IPS-18a (cell line): ENCODE data around the gene ACO2.
A peak's percentile ranks its signal among the peaks of the same experiment; 100 is the strongest.

Experiments
- H3K27ac ChIP-seq: one replicate; pipeline ENCODE4 v1.5.1; 2013; ENCODE audit warnings: low read length
- H3K27me3 ChIP-seq: one replicate; pipeline ENCODE4 v1.6.1; 2013; ENCODE audit warnings: mild to moderate bottlenecking, low read length; ENCODE audit not compliant: control insufficient read depth, insufficient read depth
- H3K36me3 ChIP-seq: one replicate; pipeline ENCODE4 v1.6.1; 2013; ENCODE audit warnings: low read depth, low read length; ENCODE audit not compliant: control insufficient read depth
- H3K4me1 ChIP-seq: one replicate; pipeline ENCODE4 v1.6.1; 2013; ENCODE audit warnings: low read depth, low read length; ENCODE audit not compliant: control insufficient read depth
- H3K4me3 ChIP-seq: one replicate; pipeline ENCODE4 v1.5.1; 2013; ENCODE audit warnings: low read length
- H3K9ac ChIP-seq: one replicate; pipeline ENCODE4 v1.6.1; 2013; ENCODE audit warnings: mild to moderate bottlenecking, low read length, moderate library complexity
- H3K9me3 ChIP-seq: one replicate; pipeline ENCODE4 v1.6.1; 2013; ENCODE audit warnings: low read depth, low read length; ENCODE audit not compliant: control insufficient read depth

The ACO2 gene

DNA sequence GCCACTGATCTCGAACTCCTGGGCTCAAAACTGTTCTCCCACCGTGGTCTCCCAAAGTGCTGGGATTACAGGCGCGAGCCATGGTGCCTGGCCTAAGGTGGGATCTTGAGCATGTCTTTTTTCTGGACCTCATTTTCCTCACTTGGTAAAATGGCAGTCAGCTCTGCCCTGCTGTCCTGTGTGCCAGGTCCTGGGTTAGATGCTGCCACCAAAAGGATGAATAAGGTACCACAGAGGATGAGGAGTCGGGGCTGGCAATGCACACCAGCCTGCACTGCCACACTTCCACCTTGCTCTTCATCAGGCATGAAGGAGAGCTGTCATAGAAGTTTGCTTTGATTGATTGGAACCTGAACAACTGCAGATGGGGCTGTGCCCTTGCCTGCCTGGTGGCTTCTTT, 32.3 kb downstream of the ACO2 start:
- H3K9me3 ChIP-seq, result no peaks in the 10 kb centered on the region
- H3K27me3 ChIP-seq, result no peaks in the 10 kb centered on the region
- H3K36me3 ChIP-seq, result peaks cover 22% of the 10 kb centered on the region
- no peak overlapping the region for H3K27ac ChIP-seq
- H3K4me1 ChIP-seq, result no peaks in the 10 kb centered on the region
- H3K4me3 ChIP-seq, result no peak overlapping the region
- no peak overlapping the region for H3K9ac ChIP-seq

DNA sequence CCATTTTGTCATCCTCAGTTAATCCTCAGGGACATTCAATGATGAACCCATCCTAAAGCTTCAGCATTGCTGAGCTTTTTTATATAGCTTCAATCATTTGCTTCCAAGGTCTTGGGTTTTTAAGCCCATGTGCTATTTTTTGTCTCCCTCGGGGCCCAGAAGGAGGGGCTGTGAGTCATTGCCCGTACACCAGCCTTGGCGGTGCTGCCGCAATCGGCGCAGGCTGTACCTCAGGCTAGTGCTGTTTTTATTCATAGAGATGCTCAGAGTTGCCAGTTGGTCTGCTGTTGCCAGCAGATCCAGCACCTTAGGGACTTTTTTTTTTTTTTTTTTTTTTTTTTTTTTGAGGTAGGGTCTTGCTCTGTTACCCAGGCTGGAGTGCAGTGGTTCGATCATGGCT, 35.5 kb downstream of the ACO2 start:
- Histone ChIP-seq H3K27me3 (no peaks in the 10 kb centered on the region), H3K9me3 (no peaks in the 10 kb centered on the region), H3K4me3 (no peak overlapping the region), H3K9ac (no peak overlapping the region), H3K27ac (no peak overlapping the region), H3K36me3 (peaks cover 39% of the 10 kb centered on the region), H3K4me1 (no peaks in the 10 kb centered on the region)

DNA sequence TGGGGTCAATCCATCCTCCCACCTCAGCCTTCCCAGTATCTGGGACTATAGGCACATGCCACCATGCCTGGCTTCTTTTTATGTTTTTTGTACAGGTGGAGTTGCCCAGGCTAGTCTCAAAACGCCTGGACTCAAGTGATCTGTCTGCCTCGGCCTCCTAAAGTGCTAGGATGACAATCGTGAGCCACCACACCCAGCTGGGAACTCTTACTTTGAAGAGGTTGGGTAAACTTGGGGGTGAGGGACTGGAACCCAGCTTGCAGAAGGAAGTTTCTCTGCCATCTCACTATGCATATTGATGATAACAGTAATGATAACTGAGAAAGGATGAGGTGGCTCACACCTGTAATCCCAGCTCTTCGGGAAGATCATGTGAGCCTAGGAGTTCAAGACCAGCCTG, 35.9 kb downstream of the ACO2 start:
- H3K27ac ChIP-seq, result no peak overlapping the region
- peaks cover 36% of the 10 kb centered on the region for H3K36me3 ChIP-seq
- no peak overlapping the region for H3K4me3 ChIP-seq
- no peaks in the 10 kb centered on the region for H3K27me3 ChIP-seq
- no peaks in the 10 kb centered on the region for H3K4me1 ChIP-seq
- no peak overlapping the region for H3K9ac ChIP-seq
- H3K9me3 ChIP-seq, result no peaks in the 10 kb centered on the region

DNA sequence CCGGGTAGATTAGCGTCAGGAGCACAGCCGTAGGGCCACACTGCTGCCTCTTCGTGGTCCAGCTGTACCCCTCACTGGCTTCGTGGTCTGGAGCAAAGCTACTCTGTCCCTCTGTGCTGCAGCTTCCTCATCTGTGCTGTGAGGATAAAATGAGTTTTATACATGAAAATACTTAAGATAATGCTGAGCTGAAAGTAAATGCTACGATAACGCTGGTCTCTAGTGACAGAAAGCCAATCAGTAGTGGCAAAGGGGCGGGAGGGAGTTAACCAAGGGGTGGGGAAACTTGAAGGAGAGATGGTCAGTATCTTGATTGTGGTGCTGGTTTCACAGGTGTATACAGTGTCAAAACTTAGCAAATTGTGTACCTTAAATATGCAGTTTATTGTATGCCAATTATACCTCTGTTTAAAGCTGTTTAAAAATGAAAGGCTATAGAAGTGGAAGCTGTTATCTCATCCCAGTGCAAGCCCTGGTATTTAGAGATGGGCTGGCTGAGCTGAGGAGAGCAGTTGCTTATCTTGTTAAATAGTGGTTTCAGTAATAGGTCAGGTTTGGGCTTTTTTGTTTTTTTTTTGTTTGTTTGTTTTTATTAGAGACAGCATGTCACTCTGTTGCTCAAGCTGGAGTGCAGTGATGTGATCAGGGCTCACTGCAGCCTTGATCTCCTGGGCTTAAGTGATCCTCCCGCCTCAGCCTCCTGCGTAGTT, 36.7 kb downstream of the ACO2 start:
- no peak overlapping the region for H3K4me3 ChIP-seq
- no peaks in the 10 kb centered on the region for H3K27me3 ChIP-seq
- no peak overlapping the region for H3K9ac ChIP-seq
- H3K27ac ChIP-seq, result no peak overlapping the region
- no peaks in the 10 kb centered on the region for H3K4me1 ChIP-seq
- H3K36me3 ChIP-seq, result peaks cover 38% of the 10 kb centered on the region
- H3K9me3 ChIP-seq, result no peaks in the 10 kb centered on the region

DNA sequence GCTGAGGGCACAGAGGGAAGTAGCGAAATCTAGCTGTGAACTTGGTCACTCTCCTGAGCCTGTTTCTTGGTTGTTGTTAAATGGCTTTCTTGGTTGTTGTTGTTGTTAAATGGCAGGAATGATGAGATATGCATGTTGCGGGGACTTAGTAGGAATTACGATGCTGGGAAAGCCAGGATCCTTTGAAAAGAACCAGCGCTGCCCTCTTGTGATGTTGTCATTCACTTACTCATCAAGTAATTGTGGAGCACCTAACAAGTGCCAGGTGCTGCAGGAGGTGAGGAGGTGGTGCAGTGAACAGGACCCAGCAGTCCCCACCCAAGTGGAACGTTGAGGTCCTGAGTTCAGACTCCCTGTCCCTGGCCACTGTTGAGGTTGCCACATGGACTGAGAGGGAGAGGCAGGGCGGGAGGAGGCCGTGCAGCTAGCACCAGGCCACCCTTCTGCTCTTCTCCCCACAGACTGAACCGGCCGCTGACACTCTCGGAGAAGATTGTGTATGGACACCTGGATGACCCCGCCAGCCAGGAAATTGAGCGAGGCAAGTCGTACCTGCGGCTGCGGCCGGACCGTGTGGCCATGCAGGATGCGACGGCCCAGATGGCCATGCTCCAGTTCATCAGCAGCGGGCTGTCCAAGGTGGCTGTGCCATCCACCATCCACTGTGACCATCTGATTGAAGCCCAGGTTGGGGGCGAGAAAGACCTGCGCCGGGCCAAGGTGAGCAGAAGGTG, 38.6 kb downstream of the ACO2 start:
- Histone ChIP-seq H3K27ac (no peak overlapping the region), H3K9ac (no peak overlapping the region), H3K4me3 (no peak overlapping the region), H3K4me1 (peaks cover 4% of the 10 kb centered on the region), H3K27me3 (no peaks in the 10 kb centered on the region), H3K9me3 (no peaks in the 10 kb centered on the region), H3K36me3 (peaks cover 23% of the 10 kb centered on the region)

DNA sequence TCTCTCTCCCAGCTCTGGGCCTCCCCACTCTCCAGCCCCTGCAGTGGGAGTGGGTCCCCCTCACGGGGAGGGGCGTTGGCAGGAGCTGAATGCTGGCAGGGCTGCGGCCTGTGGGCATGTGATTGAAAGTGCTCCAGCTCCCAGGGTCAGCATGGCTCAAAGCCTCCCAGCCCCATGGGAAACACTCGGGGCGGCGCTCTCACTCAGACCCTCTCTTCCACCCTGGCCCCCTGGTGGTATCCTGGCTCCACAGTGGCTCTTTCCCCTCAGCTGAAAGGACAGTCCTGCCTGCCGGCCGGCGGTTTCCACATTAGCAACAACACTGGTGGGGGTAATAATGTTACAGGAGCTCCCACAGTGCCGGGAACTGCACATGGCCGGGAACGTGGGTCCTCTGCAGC, 39.9 kb downstream of the ACO2 start:
- H3K9ac ChIP-seq, result no peak overlapping the region
- H3K4me1 ChIP-seq, result peaks cover 15% of the 10 kb centered on the region
- H3K4me3 ChIP-seq, result no peak overlapping the region
- no peak overlapping the region for H3K27ac ChIP-seq
- H3K36me3 ChIP-seq, result peaks cover 28% of the 10 kb centered on the region
- no peaks in the 10 kb centered on the region for H3K9me3 ChIP-seq
- no peaks in the 10 kb centered on the region for H3K27me3 ChIP-seq

DNA sequence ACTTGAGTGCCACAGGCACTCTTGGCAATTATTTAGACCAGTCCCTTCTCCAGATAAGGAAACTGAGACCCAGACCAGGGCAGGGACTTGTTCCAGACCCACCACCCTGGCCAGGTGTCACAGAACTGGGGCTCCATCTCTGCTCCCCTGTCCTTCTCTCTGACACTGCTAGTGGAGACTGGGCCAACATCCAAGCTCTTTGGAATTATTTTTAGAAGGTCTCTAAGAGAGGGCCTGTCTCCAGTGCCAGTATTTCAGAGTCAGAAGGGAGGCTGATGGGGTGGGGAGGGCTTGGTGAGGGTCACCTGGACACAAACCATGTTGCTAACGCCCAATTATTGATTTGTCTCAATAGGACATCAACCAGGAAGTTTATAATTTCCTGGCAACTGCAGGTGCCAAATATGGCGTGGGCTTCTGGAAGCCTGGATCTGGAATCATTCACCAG, 42.6 kb downstream of the ACO2 start:
- no peaks in the 10 kb centered on the region for H3K27me3 ChIP-seq
- H3K4me3 ChIP-seq, result no peak overlapping the region
- H3K9me3 ChIP-seq, result no peaks in the 10 kb centered on the region
- peaks cover 15% of the 10 kb centered on the region for H3K4me1 ChIP-seq
- no peak overlapping the region for H3K27ac ChIP-seq
- no peak overlapping the region for H3K9ac ChIP-seq
- peaks cover 43% of the 10 kb centered on the region for H3K36me3 ChIP-seq

DNA sequence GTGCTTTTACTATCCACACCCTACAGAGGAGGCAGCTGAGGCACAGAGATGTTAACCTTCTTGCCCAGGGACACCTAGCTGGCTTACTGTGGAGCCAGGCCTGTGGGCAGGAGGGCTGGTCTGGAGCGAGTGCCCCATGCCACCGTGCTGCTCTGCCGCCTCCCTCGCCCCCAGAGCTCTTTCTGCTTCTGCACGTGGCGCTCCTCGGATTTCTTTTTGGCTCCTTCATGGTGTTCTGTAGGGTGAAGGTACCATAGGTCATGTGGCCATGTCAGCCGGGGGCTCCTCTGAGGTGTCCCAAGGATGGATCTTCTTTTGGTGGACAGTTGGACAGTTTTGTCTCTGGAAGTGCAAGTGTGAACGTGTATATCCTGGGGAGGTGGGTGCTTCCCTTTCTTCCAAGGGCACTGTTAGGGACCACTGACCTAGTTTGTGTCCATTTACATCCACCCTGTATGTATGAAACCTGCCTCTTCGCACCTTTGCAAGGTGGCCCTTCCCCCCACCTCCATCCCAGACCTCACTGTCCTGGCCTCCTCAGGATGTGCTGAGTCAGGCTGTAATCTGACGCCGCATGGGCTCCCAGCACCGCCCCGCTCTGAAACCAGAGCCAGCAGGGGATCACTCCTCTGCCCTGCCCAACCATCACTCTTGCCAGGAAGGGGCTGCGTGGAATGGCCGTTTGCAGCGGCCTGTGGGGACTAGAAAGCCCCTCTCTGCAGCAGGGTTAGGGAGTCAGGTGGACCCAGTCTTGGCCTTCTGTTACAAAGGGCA, 43.7 kb downstream of the ACO2 start:
- no peaks in the 10 kb centered on the region for H3K27me3 ChIP-seq
- H3K27ac ChIP-seq, result peak overlapping the region; percentile 12
- peaks cover 15% of the 10 kb centered on the region for H3K4me1 ChIP-seq
- peak overlapping the region; percentile 34 for H3K9ac ChIP-seq
- peaks cover 41% of the 10 kb centered on the region for H3K36me3 ChIP-seq
- no peak overlapping the region for H3K4me3 ChIP-seq
- H3K9me3 ChIP-seq, result no peaks in the 10 kb centered on the region

DNA sequence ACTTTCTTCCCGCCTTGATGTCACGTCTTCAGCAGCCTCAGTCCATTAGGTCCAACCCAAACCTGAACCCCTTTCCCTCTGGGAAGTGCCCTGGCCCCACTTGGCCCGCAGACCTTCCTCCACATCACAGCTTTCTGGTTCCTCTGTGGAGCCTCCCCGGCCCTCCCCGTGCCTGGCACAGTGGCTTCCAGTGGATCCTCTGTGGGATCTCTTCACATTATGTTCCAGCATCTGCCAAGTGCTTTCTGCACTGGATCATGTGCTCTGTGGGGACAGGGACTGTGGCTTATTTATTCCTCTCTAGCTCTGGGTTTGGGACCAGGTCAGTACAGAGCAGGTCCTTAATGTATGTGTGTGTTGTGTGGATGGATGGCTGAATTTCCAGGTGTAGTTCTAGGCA, 44.5 kb downstream of the ACO2 start:
- Histone ChIP-seq H3K27me3 (no peaks in the 10 kb centered on the region), H3K9me3 (no peaks in the 10 kb centered on the region), H3K4me1 (peaks cover 15% of the 10 kb centered on the region), H3K36me3 (peaks cover 34% of the 10 kb centered on the region), H3K27ac (peak overlapping the region; percentile 12), H3K9ac (peak overlapping the region; percentile 34), H3K4me3 (no peak overlapping the region)

DNA sequence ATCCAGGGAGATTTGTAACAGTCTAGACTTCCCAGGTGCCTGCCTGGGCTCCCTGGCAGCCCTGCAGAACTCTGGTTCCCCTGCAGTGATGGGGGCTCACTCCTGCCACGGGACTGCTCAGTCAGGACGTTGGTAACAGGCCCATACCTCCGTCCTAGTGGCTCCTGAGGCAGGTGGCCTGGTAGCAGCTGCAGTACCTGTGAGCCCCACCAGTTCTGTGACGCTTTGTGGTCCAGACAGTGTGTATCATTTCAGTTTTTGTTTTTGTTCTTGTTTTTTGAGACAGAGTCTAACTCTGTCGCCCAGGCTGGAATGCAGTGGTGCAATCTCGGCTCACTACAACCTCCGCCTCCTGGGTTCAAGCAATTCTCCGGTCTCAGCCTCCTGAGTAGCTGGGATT, 47.5 kb downstream of the ACO2 start:
- H3K36me3 ChIP-seq, result peaks cover 23% of the 10 kb centered on the region

DNA sequence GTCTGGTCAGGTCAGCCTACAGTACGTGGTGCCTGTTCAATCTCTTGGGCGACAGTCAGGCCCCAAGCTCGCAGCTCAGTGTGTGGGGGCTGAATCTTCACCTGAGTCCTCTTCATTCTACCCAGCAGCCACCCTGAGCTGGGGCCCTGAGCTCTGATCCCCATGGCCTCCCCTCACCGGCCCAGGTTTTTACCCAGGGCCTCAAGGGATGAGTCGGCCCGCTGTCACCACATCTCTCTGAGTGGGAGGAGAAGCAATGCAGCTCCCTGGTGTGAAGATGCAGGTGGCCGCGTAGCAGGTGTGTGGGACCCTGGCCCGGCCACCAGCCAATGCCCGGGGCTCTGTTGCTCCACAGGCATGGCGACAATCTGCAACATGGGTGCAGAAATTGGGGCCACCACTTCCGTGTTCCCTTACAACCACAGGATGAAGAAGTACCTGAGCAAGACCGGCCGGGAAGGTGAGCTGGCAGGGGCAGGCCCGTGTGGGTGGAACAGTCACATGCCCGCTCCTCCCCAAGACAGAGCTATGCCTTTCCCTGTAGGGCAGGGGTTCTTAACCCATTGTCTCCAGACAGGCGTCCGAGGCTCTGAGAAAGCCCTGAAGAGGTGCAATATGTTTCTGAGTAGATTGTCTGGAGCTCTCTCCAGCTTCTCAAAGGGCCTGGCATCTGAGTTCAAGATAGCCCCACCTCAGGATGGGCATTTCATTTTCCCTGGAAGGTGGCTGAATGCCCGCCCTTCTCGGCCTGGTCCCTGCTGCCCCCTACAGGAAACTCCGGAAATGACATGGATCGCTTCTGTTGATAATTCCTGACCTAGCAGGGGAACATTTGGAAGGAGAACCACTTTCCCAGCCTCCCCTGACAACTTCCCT, 48.5 kb downstream of the ACO2 start:
- Histone ChIP-seq H3K4me3 (no peak overlapping the region), H3K4me1 (peaks cover 12% of the 10 kb centered on the region), H3K9me3 (no peaks in the 10 kb centered on the region), H3K27me3 (no peaks in the 10 kb centered on the region), H3K36me3 (peaks cover 23% of the 10 kb centered on the region), H3K9ac (no peak overlapping the region), H3K27ac (no peak overlapping the region)

More for the DNA sequence above, 47.5 kb downstream of the ACO2 start:
- Histone ChIP-seq H3K27me3 (no peaks in the 10 kb centered on the region), H3K4me3 (no peak overlapping the region), H3K27ac (no peak overlapping the region), H3K4me1 (peaks cover 15% of the 10 kb centered on the region), H3K9me3 (no peaks in the 10 kb centered on the region), H3K9ac (no peak overlapping the region)
